ENCODE data around the gene SPG7. TPM values are rescaled to one million over a fixed set of nuclear protein-coding genes. Genes with fewer than 3 reads are reported as not detected.
A peak's percentile ranks its signal among the peaks of the same experiment; 100 is the strongest.

The SPG7 gene
- total RNA-seq, 2 experiments from 2014 or later = 67.9 to 70.4 TPM

GRCh38 chr16:89475144-89475543 lies 33.1 kb upstream of the SPG7 start:
- H3K4me3 Mint-ChIP-seq = no peak overlapping the region
- H3K4me1 Mint-ChIP-seq (ENCODE audit: low read depth) = peaks cover 84% of the 10 kb centered on the region
- POLR2A ChIA-PET = no interaction called here

GRCh38 chr16:89476379-89476778 lies 31.8 kb upstream of the SPG7 start:
- no peaks in the 10 kb centered on the region for H3K27me3 Mint-ChIP-seq
- no peaks in the 10 kb centered on the region for H3K9me3 Mint-ChIP-seq
- ChIA-PET POLR2A (no interaction called here), CTCF (no interaction called here)
- no peak overlapping the region for H3K27ac Mint-ChIP-seq
- no peak overlapping the region for H3K4me3 Mint-ChIP-seq
- no peak for DNase-seq
- H3K4me1 Mint-ChIP-seq (ENCODE audit: low read depth) = peaks cover 88% of the 10 kb centered on the region
- intact Hi-C loops (cut with micrococcal nuclease) = no loop called here
- H3K36me3 Mint-ChIP-seq = peaks cover 5% of the 10 kb centered on the region

More at GRCh38 chr16:89475144-89475543, 33.1 kb upstream of the SPG7 start:
- H3K27me3 Mint-ChIP-seq = no peaks in the 10 kb centered on the region
- H3K36me3 Mint-ChIP-seq = peaks cover 2% of the 10 kb centered on the region
- intact Hi-C loops (cut with micrococcal nuclease) = no loop called here
- no peak overlapping the region for H3K27ac Mint-ChIP-seq
- DNase-seq = no peak
- no peaks in the 10 kb centered on the region for H3K9me3 Mint-ChIP-seq
- CTCF ChIA-PET = interaction anchor here (0.7 kb wide), 1 partner anchor 34 kb away, joined by 3 read pairs; the partner anchor contains the start of gene SPG7

GRCh38 chr16:89476811-89477261 lies 31.4 kb upstream of the SPG7 start:
- H3K9me3 Mint-ChIP-seq = no peaks in the 10 kb centered on the region
- intact Hi-C loops (cut with micrococcal nuclease) = no loop called here
- no peak for DNase-seq
- CTCF ChIA-PET = interaction anchor here (0.6 kb wide), 1 partner anchor 99 kb away, joined by 3 read pairs; no protein-coding TSS in a partner anchor
- POLR2A ChIA-PET = no interaction called here
- peaks cover 9% of the 10 kb centered on the region for H3K36me3 Mint-ChIP-seq
- peaks cover 90% of the 10 kb centered on the region for H3K4me1 Mint-ChIP-seq (ENCODE audit: low read depth)
- H3K27me3 Mint-ChIP-seq = no peaks in the 10 kb centered on the region
- H3K4me3 Mint-ChIP-seq = no peak overlapping the region
- H3K27ac Mint-ChIP-seq = peak overlapping the region; percentile 2

- intact Hi-C loops (cut with micrococcal nuclease) = no loop called here
- H3K27me3 Mint-ChIP-seq = no peaks in the 10 kb centered on the region
- H3K4me3 Mint-ChIP-seq = no peak overlapping the region
- DNase-seq = no peak
- H3K27ac Mint-ChIP-seq = peak overlapping the region; percentile 55
- CTCF ChIA-PET = interaction anchor here (1.1 kb wide), 1 partner anchor 19 kb away, joined by 3 read pairs; no protein-coding TSS in a partner anchor
- no peaks in the 10 kb centered on the region for H3K9me3 Mint-ChIP-seq
- H3K4me1 Mint-ChIP-seq (ENCODE audit: low read depth) = peaks cover 90% of the 10 kb centered on the region
- POLR2A ChIA-PET = no interaction called here
- peaks cover 21% of the 10 kb centered on the region for H3K36me3 Mint-ChIP-seq
These were observed 29.5 kb upstream of the SPG7 start for GRCh38 chr16:89478576-89479221.

- POLR2A ChIA-PET = interaction anchor here (1.2 kb wide), 2 partner anchors 14 to 31 kb away, joined by 3 to 4 read pairs; no protein-coding TSS in a partner anchor
- H3K4me3 Mint-ChIP-seq = no peak overlapping the region
- CTCF ChIA-PET = no interaction called here
- peak overlapping the region; percentile 70 for H3K27ac Mint-ChIP-seq
- H3K4me1 Mint-ChIP-seq (ENCODE audit: low read depth) = peaks cover 90% of the 10 kb centered on the region
- no peaks in the 10 kb centered on the region for H3K27me3 Mint-ChIP-seq
- no peaks in the 10 kb centered on the region for H3K9me3 Mint-ChIP-seq
- no peak for DNase-seq
- H3K36me3 Mint-ChIP-seq = peaks cover 29% of the 10 kb centered on the region
- intact Hi-C loops (cut with micrococcal nuclease) = no loop called here
These were observed 26.7 kb upstream of the SPG7 start for GRCh38 chr16:89481356-89481955.

- CTCF ChIA-PET = interaction anchor here (1.1 kb wide), 1 partner anchor 10 kb away, joined by 3 read pairs; no protein-coding TSS in a partner anchor
- intact Hi-C loops (cut with micrococcal nuclease) = no loop called here
These were observed 25.9 kb upstream of the SPG7 start for GRCh38 chr16:89482150-89482816.

GRCh38 chr16:89482817-89483205 lies 25.4 kb upstream of the SPG7 start:
- H3K36me3 Mint-ChIP-seq = peaks cover 32% of the 10 kb centered on the region
- no peaks in the 10 kb centered on the region for H3K27me3 Mint-ChIP-seq
- POLR2A ChIA-PET = no interaction called here
- peaks cover 89% of the 10 kb centered on the region for H3K4me1 Mint-ChIP-seq (ENCODE audit: low read depth)
- intact Hi-C loops (cut with micrococcal nuclease) = no loop called here
- no peak overlapping the region for H3K4me3 Mint-ChIP-seq
- CTCF ChIA-PET = interaction anchor here (1.1 to 1.3 kb wide), 2 partner anchors 10 to 25 kb away, joined by 3 to 4 read pairs; partner anchors contain the start of gene SPG7
- H3K9me3 Mint-ChIP-seq = no peaks in the 10 kb centered on the region
- DNase-seq = no peak
- peak overlapping the region; percentile 64 for H3K27ac Mint-ChIP-seq

More at GRCh38 chr16:89482150-89482816, 25.9 kb upstream of the SPG7 start:
- no peak overlapping the region for H3K4me3 Mint-ChIP-seq
- POLR2A ChIA-PET = interaction anchor here (1.2 kb wide), 2 partner anchors 15 to 32 kb away, joined by 3 to 4 read pairs; no protein-coding TSS in a partner anchor
- H3K9me3 Mint-ChIP-seq = no peaks in the 10 kb centered on the region
- no peaks in the 10 kb centered on the region for H3K27me3 Mint-ChIP-seq
- H3K36me3 Mint-ChIP-seq = peaks cover 32% of the 10 kb centered on the region
- no peak for DNase-seq
- H3K4me1 Mint-ChIP-seq (ENCODE audit: low read depth) = peaks cover 88% of the 10 kb centered on the region
- H3K27ac Mint-ChIP-seq = no peak overlapping the region

GRCh38 chr16:89484041-89484501 lies 24.1 kb upstream of the SPG7 start:
- DNase-seq = no peak
- Mint-ChIP-seq H3K27me3 (no peaks in the 10 kb centered on the region), H3K36me3 (peaks cover 40% of the 10 kb centered on the region), H3K4me3 (peak overlapping the region; percentile 47), H3K27ac (peak overlapping the region; percentile 88), H3K9me3 (no peaks in the 10 kb centered on the region), H3K4me1 (ENCODE audit: low read depth) (peaks cover 87% of the 10 kb centered on the region)
- ChIA-PET POLR2A (interaction anchor here (0.7 to 2.2 kb wide), 4 partner anchors 23 to 62 kb away, joined by 3 to 5 read pairs (median 4); partner anchors contain the start of gene SPG7), CTCF (interaction anchor here (1.1 to 2.0 kb wide), 3 partner anchors 24 to 195 kb away, joined by 3 to 5 read pairs (median 4); partner anchors contain the start of gene SPG7)
- intact Hi-C loops (cut with micrococcal nuclease) = loop anchor here (2.0 kb wide), 2 partner anchors 61 to 123 kb away; no protein-coding TSS in a partner anchor

GRCh38 chr16:89484923-89485679 lies 23.1 kb upstream of the SPG7 start:
- Mint-ChIP-seq H3K27me3 (no peaks in the 10 kb centered on the region), H3K4me1 (ENCODE audit: low read depth) (peaks cover 82% of the 10 kb centered on the region), H3K4me3 (peak overlapping the region; percentile 56), H3K36me3 (peaks cover 42% of the 10 kb centered on the region), H3K27ac (peak overlapping the region; percentile 88), H3K9me3 (no peaks in the 10 kb centered on the region)
- POLR2A ChIA-PET = interaction anchor here (0.9 to 2.2 kb wide), 5 partner anchors 11 to 63 kb away, joined by 4 to 5 read pairs (median 4); partner anchors contain the start of gene SPG7
- intact Hi-C loops (cut with micrococcal nuclease) = loop anchor here (2.0 to 5.0 kb wide), 5 partner anchors 43 to 243 kb away; no protein-coding TSS in a partner anchor
- peak; percentile 68 for DNase-seq
- CTCF ChIA-PET = interaction anchor here (0.8 to 2.0 kb wide), 4 partner anchors 24 to 196 kb away, joined by 3 to 5 read pairs (median 3); no protein-coding TSS in a partner anchor

- Mint-ChIP-seq H3K4me1 (ENCODE audit: low read depth) (peaks cover 78% of the 10 kb centered on the region), H3K4me3 (peak overlapping the region; percentile 56), H3K9me3 (no peaks in the 10 kb centered on the region), H3K36me3 (peaks cover 41% of the 10 kb centered on the region), H3K27me3 (no peaks in the 10 kb centered on the region), H3K27ac (peak overlapping the region; percentile 88)
- CTCF ChIA-PET = interaction anchor here (1.0 kb wide), 1 partner anchor 136 kb away, joined by 3 read pairs; no protein-coding TSS in a partner anchor
- DNase-seq = no peak
- POLR2A ChIA-PET = interaction anchor here (0.6 to 2.2 kb wide), 5 partner anchors 12 to 82 kb away, joined by 3 to 5 read pairs (median 4); partner anchors contain the start of gene SPG7
- intact Hi-C loops (cut with micrococcal nuclease) = loop anchor here (2.0 to 5.0 kb wide), 5 partner anchors 43 to 243 kb away; no protein-coding TSS in a partner anchor
These were observed 22.4 kb upstream of the SPG7 start for GRCh38 chr16:89485701-89486246.

All from activated CD4-positive, alpha-beta memory T cell treated with anti-CD3 and anti-CD28 coated beads for 36 hours (primary cell).